Adrenal gland (tissue), 5 donors: ENCODE results near the gene SHROOM2.

ENCODE experiments used
- POLR2A ChIP-seq, 2 donors: fragments of 450-650 bp; IDR thresholded peaks; one replicate each; pipeline ENCODE4 v1.6.1; 2017; ENCODE audit warnings: antibody characterized with exemption in 2 of 2, mild to moderate bottlenecking in 2 of 2, moderate library complexity in 1 of 2
- TF ChIP-seq, protein P1 (sequence below), 6 experiments: fragments of 450-650 bp in 4 of 6; fragments of 200-600 bp in 2 of 6; sonication (generic) in 1 of 6; IDR thresholded peaks; 1 replicate in 5 of 6; 2 replicates in 1 of 6; pipeline versions ENCODE4 v1.5.1 to v1.8.0; 2016 to 2021; ENCODE audit warnings: antibody characterized with exemption in 6 of 6, mild to moderate bottlenecking in 2 of 6, moderate library complexity in 1 of 6
- donor health status: DM: no; HTN: no; CAD: no.

DNA sequence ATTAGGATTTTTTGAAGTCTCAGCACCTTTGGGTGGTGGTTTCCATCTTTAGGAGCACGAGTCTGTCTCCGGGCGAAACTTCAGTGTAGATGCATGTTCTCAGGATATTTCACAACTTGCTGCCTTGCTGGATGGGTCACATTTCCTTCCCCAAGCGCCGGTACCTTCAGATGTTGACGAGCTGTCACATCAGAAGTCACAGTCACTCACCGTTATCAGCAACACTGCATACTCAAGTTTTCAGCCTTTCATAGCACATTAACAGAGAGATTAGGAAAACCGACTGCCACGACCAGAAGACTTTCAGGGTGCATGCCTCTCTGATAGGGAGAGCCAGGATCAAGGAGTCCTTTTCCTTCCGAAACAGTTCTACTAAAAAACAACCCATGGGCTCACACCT, 77.8 kb downstream of the SHROOM2 start:
- TF ChIP-seq, protein P1, sequence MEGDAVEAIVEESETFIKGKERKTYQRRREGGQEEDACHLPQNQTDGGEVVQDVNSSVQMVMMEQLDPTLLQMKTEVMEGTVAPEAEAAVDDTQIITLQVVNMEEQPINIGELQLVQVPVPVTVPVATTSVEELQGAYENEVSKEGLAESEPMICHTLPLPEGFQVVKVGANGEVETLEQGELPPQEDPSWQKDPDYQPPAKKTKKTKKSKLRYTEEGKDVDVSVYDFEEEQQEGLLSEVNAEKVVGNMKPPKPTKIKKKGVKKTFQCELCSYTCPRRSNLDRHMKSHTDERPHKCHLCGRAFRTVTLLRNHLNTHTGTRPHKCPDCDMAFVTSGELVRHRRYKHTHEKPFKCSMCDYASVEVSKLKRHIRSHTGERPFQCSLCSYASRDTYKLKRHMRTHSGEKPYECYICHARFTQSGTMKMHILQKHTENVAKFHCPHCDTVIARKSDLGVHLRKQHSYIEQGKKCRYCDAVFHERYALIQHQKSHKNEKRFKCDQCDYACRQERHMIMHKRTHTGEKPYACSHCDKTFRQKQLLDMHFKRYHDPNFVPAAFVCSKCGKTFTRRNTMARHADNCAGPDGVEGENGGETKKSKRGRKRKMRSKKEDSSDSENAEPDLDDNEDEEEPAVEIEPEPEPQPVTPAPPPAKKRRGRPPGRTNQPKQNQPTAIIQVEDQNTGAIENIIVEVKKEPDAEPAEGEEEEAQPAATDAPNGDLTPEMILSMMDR (IDR thresholded peaks at IDR 0.05) = no peak
- no peak for TF ChIP-seq POLR2A (IDR thresholded peaks at IDR 0.05)
